GM18520 (cell line): ENCODE data around the gene ATP11C.
"Not testable (repeated sequence)": the region's sequence is repeated elsewhere in the genome, so short reads cannot be mapped to it uniquely, and the experiment has no call there.

Experiments
- ATAC-seq: cut with Tn5 transposase; IDR thresholded peaks from one replicate; pipeline ENCODE4 v1.9.1; 2021; ENCODE audit not compliant: unreplicated experiment

The ATP11C gene

GRCh38 chrX:139738581-139738980, 194.3 kb downstream of the ATP11C start:
- no peak for ATAC-seq

GRCh38 chrX:139736151-139736550, 196.7 kb downstream of the ATP11C start:
- no peak for ATAC-seq

GRCh38 chrX:139734996-139735395, 197.9 kb downstream of the ATP11C start:
- ATAC-seq, result no peak

DNA sequence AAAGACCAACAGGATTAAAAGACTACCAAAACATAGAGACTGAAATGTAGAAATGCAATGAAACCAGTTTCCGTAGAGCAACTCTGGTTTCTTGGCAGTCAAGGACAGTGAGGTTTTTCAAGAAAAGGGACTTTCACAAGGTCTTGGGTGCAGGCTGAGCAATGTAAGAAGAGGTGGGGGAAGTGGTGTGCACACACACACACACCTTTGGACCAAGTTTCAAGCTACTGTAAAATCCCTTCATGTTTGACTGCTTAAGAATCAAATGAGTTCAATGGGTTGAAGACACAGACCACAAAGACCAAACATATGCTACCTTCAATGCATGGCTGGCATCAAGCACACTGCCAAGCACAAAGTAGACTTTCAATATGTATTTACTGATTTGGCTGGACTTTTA, 207.1 kb downstream of the ATP11C start:
- peak; percentile 87 for ATAC-seq

DNA sequence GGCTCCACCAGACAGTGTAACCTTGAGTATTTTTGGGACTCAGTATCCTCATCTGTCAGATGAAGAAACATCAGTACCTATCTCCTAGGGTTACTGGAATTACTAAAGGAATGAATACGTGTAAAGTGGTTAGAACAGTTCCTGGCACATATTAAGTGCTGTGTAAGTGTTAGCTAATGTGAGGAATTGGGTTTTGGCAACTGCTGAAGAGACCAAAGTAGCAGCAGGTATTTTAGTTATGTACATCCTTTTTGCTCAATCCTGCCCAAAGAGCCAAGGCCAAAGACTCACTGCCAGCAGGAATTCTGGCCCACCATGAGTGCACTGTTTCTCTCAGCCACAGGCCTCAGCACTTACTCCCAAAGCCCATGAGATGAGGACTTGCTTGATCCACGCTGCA, 208.2 kb downstream of the ATP11C start:
- ATAC-seq, result no peak

DNA sequence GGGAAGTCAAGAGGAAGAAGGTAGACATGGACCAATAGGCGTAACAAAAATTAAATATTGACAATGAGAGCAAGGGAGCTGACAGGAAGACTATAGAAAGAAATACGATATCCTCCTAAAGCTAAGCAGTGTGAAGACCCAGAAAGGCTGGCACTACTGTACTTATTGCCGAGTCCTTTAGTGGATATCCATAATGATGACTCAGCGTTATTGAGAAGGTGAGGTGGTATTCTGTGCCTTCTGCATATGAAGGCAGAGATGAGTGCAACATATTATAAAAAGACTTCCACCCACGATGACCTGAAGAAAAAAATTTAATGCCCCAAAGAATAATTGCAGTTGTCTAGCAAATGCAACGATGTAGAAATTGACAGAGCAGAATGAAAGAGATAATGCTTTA, 211.9 kb downstream of the ATP11C start:
- no peak for ATAC-seq

- no peak for ATAC-seq
Observed at GRCh38 chrX:139720136-139720535, 212.7 kb downstream of the ATP11C start.

GRCh38 chrX:139708067-139708466, 224.8 kb downstream of the ATP11C start, which contains the start of gene MCF2:
TSS of gene MCF2 (minus strand) at chrX:139708167. CDS start at chrX:139651744, 56,423 bp downstream.
- no peak for ATAC-seq

- no peak for ATAC-seq
Observed at GRCh38 chrX:139702658-139703057, 230.2 kb downstream of the ATP11C start.

- no peak for ATAC-seq
Observed at GRCh38 chrX:139692908-139693307, 239.9 kb downstream of the ATP11C start.

GRCh38 chrX:139692506-139692849, 240.4 kb downstream of the ATP11C start:
- ATAC-seq, result no peak

DNA sequence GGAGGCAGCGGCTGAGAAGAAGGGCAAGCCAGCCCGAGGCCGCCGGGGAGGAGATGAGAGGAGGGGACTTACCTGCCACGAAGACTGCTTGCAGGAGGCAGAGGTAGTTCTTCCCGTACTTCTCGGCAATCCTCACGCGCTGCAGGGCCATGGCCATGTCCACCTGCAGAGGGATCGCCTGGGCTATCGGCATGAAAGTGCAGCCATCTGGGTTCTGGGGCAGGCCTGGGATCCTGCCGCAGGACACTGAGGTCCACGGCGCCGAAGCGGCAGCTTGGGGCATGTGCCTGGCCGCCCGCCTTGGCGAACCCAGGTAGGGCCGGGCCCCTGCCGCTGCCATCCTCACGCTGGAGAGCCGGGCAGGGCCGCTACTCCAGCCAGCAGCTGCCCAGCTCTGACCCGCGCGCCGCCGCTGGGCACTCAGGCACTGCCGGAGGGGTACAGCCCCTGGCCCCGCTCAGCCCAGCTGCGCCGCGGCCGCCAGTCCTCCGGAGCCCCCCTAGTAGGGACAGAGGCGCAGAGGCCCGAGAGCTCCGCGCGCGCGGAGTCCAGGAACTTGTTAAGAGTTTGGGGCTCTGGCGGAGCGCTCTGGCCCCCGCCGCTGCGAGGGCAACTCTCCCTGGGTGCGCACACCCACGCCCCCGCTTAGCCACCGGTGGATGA, 240.9 kb downstream of the ATP11C start:
- no peak for ATAC-seq

DNA sequence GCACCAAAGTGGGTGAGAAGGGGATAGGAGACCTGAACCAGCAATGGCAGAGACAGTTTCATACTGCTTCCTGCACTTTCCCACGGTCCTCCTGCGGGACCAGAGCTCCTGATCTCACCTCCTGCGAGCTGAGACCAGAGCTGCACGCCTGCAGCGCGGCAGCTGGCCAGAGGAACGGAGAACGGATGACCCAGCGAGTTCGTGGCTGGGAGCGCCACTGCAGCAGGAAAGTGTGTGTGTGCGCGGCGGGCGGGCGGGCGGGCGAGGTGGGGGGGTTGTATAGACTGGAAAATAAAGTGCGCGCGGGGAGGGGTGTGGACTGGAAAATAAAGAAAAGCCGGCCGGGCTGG, 241.4 kb downstream of the ATP11C start:
- no peak for ATAC-seq

DNA sequence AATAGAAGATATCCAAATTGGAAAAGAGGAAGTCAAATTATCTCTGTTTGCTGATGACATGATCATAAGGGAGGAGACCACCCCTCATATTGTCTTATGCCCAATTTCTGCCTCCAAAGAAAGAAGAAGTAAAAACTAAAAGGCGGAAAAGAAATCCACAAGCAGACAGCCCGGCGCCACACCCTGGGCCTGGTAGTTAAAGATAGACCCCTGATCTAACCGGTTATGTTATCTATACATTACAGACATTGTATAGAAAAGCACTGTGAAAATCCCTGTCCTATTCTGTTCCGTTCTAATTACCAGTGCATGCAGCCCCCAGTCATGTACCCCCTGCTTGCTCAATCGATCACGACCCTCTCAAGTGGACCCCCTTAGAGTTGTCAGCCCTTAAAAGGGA, 247.7 kb downstream of the ATP11C start:
- not testable (repeated sequence) for ATAC-seq

- no peak for ATAC-seq
Observed at GRCh38 chrX:139680356-139680755, 252.5 kb downstream of the ATP11C start.
